ENCODE measurements around the gene NTNG2.

NTNG2 gene

GRCh38 chr9:132176338-132176737 is 14.5 kb downstream of the NTNG2 start:
- no peak for DNase-seq

- no peak for DNase-seq
Observed at GRCh38 chr9:132181796-132182313, 20.0 kb downstream of the NTNG2 start.

GRCh38 chr9:132182314-132183091 is 20.6 kb downstream of the NTNG2 start:
- no peak for DNase-seq

GRCh38 chr9:132183134-132183533 is 21.3 kb downstream of the NTNG2 start:
- no peak for DNase-seq

DNA sequence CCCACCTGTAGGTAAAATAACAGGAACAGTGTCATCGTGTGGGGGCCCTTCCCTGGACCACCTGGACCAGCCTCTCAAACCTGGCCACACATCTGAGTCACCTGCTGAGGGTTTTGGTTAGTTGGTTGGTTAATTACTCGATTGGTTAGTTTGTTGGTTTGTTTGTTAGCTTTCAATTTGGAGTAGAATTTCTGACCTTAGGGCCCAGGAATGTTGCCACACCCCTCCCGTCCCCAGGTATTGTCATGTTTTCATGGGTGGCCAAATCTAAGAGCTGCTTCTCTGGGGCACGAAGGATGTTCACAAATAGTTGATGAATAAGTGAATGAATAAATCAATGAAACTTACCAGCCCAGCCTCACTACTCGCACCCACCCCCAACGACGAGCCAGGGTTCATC is 21.9 kb downstream of the NTNG2 start:
- no peak for DNase-seq

DNA sequence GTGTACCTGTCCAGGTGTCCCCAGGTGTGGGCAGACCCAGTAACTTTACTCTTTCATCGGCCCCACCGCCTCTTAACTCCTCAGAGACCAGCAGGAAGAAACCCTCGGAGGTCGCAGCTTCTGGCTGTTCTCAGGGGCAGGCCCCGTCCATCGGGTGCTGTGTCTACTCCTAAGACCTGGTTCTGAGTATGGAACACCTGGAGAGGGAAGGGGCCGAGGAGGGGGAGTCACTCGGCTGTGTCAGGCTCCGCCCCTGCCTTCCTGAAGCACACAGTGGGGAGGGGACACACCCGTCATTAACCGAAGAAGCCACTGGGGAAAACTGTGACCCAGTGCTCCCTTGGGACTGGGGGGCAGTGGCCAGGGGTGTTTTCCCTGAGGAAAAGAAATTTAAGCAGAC is 22.3 kb downstream of the NTNG2 start:
- no peak for DNase-seq

DNA sequence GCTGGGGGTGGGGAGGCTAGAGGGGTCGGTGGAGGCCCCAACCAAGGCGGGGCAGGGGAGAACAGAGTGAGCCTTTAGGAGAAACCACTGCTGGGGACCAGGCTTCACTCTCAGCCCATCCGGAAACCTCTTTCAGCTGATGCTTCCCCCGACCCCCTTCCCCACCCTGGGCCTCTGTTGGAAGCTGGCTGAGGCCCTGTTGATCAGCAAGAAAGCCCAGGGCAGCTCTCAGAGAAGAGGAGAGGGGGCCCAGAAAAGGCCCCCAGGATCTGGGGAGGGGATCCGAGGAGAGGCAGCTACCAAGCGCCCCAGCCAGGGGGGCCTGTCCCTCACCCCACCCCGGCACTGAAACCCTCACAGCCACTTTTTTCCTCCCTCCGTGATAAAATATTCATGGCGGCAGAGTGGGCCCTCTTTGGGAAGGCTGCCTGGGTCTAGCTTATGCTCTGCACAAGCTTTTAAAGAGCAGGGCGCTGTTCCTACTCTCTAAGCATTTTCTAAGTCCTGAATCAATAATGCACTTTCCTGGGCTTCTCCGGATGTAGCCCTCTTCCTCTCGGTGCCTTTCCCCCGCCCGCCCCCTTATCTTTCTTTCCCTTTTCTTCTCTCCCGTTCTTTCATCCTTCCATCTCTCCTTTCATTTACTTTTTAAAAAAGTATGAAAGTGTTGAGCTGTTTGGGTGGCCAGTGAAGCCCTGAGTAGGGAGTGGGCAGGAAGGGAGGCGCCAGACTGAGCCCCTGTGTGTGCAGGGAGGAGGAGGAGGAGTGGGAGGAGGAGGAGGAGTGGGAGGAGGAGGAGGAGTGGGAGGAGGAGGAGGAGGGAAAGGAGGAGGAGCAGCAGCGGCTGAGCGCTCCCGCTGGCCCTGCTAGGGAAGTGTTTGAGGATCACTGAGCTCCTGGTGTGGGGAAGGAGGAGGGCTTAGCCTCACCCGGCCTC is 23.5 kb downstream of the NTNG2 start:
- no peak for DNase-seq

- DNase-seq = no peak
Observed at GRCh38 chr9:132187121-132187620, 25.3 kb downstream of the NTNG2 start.

DNA sequence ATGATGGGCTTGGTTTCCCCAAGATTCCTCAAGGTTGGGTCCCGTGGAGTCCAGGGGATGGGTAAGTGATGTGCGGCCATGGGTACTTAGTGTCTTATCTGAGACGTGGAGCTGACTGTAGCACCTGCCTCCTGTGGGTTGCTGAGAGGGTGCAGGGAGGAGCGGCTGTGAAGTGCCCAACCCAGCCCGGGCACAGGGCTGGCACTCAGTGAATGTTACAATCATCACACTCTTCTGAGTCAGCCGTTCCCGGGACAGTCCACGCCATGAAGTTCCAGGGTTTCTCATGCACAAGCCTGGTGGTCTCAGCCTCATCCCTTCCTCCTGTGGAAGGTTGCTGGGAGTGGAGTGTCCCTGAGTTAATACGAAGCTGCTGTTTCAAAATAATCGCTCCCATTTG is 29.1 kb downstream of the NTNG2 start:
- no peak for DNase-seq

DNA sequence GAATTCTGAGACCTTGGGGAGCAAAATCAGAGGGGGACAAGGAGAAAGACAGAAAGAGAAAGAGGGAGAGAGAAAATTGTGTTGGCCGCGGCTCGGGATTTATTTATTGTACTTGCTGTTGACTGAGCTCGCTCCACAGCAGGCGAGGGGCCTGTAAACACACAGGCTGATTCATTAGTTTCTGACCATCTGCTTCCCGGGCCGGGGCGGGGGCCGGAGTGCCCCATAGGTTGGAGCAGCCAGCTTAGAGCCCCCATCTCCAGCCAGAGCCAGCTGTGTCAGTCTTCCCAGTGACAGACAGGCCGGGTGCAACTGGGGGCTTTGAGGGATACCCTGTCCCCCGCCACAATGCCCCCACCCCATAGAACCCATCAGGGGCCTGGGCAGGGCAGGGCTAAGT is 30.9 kb downstream of the NTNG2 start:
- no peak for DNase-seq

DNA sequence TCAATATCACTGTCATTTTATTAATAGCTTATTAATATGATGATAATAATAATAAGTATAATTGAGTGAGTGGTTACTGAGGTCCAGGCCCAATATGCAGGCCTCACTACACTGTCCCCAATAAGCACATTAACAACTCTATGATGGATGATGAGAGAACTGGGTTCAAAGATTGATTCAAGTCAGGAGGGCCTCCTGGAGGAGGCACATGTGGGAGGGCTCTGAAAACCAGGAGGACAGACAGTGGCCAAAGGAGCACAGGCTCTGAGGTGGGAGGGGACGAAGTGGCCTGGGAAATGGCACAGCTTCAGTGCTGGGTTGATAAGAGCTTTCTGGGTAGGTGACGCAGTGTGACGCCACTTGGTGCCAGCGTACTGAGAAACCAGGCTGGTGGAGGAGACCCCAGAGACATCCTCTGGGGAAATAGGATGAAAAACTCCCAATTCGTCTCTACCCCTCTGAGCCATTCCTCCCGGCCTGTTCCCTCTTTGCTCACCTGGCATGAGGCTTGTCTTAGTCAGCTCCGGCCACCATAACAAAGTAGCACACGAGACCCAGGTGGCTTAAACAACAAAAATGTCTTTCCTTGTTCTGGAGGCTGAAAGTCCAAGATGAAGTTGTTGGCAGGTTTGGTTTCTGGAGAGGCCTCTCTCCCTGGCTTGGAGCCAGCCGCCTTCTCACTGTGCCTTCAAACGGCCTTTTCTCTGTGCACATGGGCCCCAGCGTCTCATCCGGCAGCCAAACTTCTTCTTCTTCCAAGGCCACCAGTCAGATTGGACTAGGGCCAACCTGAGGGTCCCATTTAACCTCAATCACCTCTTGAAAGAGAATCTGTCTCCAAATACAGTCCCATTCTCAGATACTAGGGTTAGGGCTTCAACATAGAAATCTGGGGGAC is 31.6 kb downstream of the NTNG2 start:
- no peak for DNase-seq

DNA sequence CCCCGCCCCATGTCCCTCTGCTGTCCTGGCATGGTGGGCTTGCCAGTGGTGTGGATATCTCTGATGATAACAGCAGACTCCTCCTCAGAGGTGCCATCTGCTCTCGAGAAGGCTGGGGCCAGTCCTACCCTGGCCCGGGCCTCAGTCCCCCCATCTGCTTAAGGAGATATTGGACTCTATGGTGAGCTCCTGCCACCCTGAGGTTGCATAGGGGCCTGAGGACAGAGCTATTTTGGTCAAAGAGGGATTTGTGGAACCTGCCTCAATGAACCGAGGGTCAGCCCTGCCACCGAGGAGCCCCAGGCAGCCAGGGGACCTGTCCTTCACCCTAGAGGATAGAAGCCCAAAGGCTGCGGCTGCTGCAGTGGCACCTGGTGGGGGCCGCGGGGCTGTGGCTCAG is 32.6 kb downstream of the NTNG2 start:
- DNase-seq = no peak

GRCh38 chr9:132197315-132197714 is 35.5 kb downstream of the NTNG2 start:
- DNase-seq = no peak

DNA sequence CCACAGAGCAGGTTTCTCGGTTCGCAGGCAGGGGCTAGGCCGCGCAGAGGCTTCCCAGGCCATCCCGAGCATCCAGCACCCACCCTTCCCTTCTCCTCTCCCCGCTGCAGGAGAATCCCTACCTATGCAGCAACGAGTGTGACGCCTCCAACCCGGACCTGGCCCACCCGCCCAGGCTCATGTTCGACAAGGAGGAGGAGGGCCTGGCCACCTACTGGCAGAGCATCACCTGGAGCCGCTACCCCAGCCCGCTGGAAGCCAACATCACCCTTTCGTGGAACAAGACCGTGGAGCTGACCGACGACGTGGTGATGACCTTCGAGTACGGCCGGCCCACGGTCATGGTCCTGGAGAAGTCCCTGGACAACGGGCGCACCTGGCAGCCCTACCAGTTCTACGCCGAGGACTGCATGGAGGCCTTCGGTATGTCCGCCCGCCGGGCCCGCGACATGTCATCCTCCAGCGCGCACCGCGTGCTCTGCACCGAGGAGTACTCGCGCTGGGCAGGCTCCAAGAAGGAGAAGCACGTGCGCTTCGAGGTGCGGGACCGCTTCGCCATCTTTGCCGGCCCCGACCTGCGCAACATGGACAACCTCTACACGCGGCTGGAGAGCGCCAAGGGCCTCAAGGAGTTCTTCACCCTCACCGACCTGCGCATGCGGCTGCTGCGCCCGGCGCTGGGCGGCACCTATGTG is 36.1 kb downstream of the NTNG2 start:
- no peak for DNase-seq

GRCh38 chr9:132199056-132199455 is 37.2 kb downstream of the NTNG2 start:
- no peak for DNase-seq

DNA sequence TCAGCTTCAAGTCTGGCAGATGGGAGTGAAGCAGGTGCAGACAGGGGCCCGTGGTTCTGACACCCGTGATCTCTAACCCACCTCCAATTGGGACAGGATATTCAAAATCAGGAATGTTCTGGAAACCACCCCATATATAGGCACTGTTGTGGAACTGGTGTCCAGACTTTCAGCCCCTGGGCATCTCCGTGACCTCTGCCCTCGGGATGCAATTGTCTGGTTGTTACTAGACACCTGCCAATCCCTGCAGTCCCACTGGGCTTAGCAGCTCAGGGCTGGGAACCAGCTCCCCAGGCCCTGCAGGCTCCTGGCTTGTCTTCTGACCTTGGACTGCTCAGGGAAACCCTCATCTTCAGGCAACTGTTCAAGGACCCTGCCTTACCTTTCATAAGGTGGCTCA is 38.8 kb downstream of the NTNG2 start:
- no peak for DNase-seq

- DNase-seq = no peak
Observed at GRCh38 chr9:132201139-132201538, 39.3 kb downstream of the NTNG2 start.

GRCh38 chr9:132201780-132202703 is 40.2 kb downstream of the NTNG2 start:
- no peak for DNase-seq

- no peak for DNase-seq
Observed at GRCh38 chr9:132204883-132205282, 43.0 kb downstream of the NTNG2 start.

DNA sequence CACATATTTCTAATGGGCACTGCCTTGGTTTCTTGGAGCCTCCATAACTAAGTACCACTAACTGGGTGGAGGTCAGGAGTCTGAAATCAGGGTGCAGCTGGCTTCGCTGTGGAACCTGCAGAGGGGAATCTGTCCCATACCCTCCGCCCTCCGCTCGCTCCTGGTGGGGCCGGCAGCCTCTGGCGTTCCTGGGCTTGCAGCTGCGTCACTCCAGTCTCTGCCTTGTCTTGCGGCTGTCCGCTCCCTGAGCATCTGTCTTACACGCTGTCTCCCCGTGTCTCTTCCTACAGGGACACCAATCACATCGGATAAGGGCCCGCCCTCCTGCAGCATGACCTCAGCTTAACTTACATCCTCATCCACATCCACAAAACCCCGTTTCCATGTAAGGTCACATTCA is 45.4 kb downstream of the NTNG2 start:
- DNase-seq = no peak
